ENCODE data around the gene ARV1.

- TF ChIP-seq POLR2AphosphoS5 (IDR thresholded peaks at IDR 0.05) (no peak), CTCF (IDR thresholded peaks at IDR 0.05) (no peak), POLR2A (IDR thresholded peaks at IDR 0.05) (no peak), EP300 (IDR thresholded peaks at IDR 0.05) (no peak)
Measured at GRCh38 chr1:230948301-230948700, 30.6 kb upstream of the ARV1 start.
